Amygdala (tissue), 56 donors: Measurements from ENCODE around the gene DYTN.
"Not testable (repeated sequence)": the region's sequence is repeated elsewhere in the genome, so short reads cannot be mapped to it uniquely, and the experiment has no call there.

Experiments used
- DNase-seq, 56 donors: peaks; one replicate each; lab custom pipeline; 2025; lab: John Stamatoyannopoulos, UW

Gene DYTN, protein sequence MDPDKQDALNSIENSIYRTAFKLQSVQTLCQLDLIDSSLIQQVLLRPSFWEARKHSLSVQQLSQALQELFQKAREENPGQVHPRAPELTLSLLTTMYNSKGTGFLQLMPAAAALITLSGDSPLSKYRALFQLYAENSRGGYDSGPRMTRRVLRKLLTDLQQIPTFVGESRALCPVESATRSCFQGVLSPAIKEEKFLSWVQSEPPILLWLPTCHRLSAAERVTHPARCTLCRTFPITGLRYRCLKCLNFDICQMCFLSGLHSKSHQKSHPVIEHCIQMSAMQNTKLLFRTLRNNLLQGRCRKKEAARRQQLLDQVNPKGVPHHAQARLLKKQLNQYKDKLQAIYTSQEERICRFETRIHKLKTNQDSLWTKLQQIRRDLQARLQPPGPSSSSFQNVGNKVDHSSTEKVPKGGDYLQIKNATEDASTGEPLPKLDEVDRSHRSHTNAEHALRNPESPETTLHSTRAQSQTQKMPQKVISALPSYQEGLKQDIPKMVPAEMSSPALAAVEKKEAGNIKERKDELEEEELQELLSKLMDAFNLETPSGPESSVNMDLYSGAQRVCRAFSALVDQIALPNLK

DNA sequence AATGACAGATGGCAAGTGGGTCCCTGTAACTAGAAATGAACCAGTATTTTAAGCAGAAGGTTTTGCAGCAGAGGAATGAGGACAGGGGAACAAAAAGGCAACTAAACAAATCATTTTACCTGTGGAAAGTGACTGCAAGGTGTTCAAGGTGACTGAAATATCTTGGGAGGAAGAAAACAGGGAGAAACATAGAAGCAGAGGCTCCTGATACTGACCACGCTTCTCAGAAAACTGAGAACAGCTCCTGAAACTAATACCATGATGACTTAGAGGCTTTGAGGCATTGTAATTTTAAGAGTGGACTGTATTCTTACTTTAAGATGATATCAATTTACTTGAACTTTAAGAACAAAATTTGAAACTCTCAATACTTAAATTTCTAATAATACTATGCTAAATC lies at the start of gene DYTN:
DYTN (minus strand) TSS at position 101 of the 400 bp plus-strand sequence. CDS start 117 bp downstream, outside the sequence.
- DNase-seq: no peak

DNA sequence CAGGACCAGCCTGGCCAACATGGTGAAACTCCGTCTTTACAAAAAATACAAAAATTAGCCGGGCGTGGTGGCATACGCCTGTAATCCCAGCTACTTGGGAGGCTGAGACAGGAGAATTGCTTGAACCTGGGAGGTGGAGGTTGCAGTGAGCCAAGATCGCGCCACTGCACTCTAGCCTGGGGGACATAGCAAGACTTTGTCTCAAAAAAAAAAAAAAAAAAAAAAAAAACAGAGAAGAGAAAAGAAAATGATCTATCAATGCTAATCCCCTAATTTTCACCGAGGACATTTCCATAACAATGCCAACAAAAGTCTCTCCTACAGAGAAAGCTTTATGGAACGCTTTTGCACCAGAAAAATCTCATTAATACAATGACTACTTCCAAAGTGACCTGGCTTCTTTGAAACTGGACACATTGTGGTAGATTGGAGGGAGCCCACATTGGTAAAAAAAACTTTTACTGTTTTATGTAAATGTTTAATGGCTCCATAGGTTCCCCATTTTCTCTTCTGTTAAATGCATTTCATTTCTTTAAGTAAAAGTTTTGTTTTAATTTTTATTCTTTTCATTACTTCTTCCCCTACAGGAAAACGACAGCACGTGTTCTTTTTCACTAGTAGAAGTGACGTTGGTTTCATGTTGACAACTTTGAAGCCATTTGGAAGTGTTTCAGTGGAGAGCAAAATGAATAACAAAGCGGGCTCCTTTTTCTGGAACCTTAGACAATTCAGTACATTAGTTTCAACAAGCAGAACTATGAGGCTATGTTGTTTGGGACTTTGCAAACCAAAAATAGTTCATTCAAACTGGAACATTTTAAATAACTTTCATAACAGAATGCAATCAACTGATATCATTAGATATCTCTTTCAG lies 48.1 kb upstream of the DYTN start:
- DNase-seq: no peak

DNA sequence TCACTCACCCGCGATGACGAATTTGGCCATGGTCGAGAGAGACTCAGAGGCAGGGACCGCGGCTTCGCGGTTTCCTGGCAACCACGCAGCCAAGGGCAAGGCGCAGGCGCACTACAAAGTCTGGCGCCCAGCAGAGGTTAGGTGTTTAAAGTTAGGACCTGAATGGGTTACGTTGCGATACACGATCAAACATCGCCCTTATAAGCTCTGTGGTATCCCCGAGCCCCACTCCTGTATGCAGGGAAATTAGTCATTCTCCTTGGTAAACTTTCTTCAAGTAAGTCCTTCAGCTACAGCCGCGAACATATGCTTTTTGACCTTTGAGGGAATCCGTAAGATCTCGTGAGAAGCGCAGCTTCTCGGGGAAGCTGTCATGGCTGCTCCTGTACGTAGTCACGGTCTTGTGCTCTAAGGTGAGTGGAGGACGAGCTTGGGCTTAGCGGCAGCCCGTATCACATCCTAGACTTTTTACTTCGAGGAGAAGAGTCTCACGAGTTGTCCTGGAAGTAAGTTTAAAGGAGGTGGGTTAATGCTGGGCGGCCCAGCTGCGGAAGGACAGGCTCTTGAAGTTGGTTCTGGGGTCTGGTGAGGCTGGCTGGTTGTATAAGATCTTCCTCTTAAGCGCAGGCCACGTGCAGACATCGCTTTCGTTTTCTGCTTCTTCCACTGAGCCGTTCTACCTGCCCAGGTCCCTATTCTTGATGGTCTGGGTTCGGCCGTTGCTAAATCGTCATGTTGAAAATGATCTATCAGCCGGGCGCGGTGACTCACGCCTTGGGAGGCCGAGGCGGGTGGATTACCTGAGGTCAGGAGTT lies 47.3 kb upstream of the DYTN start, which contains the start of the genes FASTKD2 and MDH1B:
FASTKD2 (plus strand) TSS at position 365 of the 815 bp plus-strand sequence. CDS start 1,088 bp downstream, outside the sequence.
MDH1B (minus strand) TSS at position 87 of the 815 bp plus-strand sequence; CDS start at position 30, 57 bp downstream.
- DNase-seq: peak; percentile 37 to 95 (median 79)

DNA sequence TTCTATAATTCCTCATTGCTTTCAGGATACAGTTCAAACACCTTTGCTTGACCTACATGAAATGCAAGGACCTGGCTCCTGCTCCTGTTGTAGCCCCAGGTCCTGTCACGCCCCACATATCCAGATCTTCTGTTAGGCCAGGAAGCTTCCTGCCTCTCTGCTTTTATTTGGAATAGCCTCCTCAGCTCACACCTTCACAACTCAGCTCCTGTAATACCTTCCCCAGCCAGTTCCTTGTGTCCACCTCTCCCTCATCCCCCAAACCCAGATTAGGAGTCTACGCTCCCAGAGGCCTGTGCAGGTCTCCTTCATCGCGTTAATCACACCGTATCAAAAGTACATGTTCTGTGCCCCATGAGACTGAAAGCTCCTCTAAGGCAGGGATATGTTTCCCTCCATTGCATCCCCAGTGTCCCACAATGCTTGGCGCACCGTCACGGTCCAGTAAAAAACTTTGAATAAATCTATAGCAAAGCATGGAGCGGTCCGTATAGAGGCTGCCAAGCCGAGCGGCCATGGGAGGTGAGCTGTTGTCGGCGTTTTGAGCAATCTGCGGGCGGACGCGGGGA lies 46.6 kb upstream of the DYTN start:
- DNase-seq: peak in 1 of 56 donors; percentile 28

DNA sequence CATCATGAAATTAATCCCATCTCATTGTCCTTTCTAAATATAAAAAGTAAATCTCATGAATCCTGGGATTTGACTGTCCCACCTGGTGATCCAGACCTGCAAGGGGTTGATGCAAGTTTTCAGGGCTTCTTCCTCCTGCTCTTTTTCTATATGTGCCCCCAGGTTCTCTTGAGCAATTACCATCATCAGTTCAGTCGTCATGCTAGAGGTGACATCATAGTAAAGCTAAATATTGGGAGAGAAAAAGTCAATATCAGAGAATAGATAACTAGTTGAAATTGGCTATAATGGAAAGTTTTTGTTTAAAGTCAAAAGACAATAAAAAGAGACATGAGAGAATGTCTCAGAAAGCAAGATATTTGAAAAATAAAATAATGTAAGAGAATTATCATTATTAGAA lies 38.6 kb upstream of the DYTN start:
- no peak for DNase-seq

DNA sequence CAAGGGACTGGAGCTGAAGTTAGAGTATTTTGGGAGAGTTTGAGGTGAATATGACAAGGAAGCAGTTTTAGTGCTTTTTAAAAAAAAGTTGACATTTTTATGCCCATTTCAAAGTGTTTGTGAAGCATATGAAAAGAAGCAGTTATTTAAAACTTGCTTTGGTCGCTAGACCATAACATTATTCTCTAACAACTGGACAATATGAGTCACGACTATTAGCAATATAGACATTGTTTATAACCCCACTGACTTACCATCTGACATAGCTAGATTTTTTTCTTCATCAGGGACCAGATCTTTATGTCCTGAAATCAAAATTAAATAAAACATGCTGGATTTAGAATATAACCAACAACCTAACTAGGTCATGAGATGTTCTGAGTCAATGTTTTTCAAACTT lies 22.6 kb upstream of the DYTN start:
- DNase-seq: no peak

DNA sequence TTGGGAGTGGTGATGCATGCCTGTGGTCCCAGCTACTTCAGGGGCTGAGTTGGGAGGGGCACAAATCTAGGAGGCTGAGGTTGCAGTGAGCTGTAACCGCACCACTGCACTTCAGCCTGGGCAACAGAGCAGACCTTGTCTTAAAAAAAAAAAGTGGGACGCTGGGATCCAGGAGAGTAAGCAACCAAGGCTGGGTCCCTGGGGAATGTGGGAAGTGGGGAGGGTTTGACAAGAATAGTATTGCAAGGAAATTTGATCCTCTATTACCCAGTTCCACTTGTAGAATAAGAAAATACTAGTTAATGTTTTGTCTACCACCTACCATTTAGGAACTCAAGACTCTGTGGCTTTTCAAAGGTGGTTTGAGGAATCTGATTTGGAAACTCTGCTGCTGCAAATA lies 21.1 kb upstream of the DYTN start:
- DNase-seq: no peak

DNA sequence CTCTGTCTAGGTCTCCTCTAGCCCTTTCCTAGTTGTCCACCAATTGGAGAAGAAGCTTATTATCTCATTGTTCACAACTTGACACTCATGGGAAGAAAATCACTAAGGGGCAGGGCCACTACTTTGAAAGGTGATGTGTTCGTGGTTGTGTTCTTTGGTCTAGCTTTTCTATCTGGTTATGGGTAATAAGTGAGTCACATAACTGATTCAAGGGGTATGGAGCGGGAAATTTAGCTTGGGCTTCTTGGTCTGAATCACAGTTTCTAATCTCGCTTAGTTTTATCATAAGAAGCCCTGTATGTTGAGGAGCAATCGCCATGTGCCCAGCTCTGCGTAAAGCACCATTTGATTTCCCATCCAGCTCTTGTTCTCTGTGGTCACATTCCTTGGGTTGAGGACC lies 18.7 kb upstream of the DYTN start:
- DNase-seq: no peak

DNA sequence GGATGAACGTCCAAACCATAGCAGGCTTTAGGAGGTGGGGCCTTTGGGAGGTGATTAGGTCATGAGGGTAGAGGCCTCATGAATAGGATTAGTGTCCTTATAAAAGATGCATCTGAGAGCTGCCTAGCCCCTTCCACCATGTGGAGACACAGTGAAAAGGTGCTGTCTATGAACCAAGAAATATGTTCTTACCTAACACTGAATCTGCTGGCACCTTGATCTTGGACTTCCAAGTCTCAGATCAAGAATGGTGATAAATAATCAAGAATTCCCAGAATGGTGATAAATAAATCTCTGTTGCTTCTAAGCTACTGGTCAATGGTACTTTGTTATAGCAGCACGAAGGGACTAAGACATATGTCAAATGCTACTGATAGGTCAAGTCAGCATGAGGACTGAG lies 15.1 kb upstream of the DYTN start:
- no peak for DNase-seq

DNA sequence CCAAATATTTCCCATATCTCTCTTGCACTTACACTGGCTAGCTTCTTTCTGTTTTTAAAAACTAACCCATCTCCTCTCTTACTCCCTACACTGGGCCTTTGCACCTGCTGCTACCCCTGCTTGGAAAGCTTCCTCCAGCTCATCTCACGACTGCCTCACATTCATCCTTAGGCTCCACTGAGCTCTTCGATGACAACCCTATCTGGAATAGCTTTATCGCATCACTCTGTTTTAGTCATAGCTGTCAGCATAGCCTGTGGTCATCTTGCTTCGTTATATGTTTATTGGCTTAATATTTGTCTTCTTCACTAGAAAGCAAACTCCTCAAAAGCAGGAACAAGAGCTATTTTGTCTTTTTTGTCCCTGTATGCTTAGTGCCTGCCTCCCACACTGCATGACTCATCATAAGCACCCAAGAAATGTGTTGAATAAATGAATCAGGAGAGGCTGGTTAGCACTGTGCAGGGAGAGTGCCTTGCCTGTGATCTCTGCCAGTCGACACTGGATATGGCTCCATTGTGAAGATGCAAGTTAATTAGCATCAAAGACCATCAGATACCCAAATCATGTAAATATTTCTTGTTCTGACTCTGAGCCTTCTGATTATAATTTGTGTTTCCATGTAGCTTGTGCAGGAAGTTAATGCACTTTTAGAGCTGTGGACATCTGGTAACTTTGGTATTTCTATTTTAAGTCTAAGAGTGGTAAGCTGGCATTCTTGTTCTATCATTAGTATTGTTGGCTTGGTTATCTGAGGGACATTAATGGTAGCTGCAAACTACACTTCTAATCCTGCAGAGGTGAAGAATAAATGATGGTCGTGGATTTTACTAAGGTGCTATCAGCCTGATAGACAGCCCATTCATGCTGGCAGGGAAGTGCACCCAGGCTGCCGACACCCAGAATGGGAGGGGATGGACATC lies 10.3 kb upstream of the DYTN start:
- peak in 20 of 56 donors; percentile 1 to 57 (median 10) for DNase-seq

DNA sequence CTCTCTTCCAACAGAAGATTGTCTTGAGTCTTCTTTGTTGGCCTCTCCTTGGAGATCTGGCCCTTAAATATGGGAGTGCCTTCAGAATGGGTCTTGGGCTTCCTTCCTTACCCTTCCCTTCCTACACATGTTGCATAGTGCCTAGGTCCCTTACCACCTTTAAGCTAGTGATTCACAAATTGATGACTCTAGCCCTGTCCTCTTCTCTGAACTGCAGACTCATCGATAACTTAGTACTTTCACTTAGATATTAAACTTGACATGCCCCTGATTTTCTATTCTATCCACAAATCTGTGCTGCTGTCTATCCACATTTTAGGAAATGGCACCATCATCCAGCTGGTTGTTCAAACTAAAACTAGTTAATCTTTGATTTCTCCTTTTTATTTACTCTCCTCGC lies 9.1 kb upstream of the DYTN start:
- no peak for DNase-seq

DNA sequence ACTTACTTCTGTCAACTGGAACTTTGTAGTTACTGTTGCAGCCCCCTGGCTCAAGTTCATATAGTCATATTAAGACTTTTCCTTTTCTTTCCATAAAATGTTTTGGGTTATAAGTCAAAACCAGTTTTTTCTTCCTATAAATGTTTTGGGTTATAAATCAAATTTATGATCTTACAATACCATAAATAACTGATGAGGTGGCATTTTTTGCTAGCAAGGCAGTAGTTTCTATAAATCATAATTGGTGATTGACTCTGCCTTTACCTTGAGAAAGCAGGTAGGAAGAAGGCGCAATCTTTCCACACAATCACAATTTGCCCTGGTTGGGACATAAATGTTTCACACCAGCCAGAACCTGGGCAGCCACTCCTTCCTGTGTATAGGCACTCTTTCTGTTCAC lies 5.1 kb upstream of the DYTN start:
- no peak for DNase-seq

DNA sequence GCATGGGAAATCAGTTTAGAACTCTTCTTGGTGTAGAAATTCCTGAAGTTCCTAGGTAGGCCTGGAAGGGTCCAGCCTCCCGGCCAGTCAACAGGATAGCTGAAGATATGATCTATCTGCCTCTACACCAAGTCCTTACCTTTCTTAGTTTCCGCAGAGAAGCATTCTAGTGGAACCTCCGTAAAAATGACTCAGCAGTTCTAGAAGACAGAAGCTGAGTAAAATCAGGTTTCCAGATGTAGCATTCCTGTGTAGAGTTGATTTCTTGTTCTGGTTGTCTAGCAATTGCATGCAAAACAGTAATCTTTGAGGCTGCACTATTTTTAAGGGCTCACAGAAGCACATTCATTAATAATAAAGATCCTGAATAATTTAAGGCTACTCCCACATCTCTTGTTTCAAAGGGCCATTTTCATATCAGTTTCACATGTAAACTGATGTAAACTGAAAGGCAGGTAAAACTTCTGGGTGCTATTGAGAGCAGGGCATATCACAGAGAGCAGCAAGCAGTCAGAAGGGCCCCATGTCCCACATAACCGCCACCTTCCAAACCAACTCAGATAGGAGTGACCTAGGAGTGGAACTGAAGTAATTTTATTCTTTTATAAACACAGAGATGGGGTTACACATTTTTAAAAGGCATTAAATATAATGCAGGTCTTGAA lies 3.2 kb upstream of the DYTN start:
- DNase-seq: no peak

DNA sequence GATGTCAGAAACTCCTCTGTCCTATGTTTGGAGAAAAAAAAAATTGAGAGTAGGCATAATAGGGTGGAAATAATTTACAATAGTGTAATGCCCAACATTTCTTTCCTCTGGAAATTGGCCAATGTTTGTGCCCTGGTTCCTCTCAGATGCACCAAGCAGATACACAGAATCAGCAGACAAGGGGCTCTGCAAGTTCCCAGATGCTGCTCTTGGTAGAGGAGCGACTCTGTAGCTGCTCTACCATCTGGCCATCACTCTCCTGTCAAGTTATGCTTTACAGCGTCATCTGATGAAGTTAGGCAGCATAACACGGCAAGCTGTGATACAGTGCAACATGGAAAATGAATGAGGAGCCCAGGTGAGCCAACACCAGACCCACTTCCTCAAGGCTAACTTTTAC lies 1.6 kb downstream of the DYTN start:
- DNase-seq: no peak

DNA sequence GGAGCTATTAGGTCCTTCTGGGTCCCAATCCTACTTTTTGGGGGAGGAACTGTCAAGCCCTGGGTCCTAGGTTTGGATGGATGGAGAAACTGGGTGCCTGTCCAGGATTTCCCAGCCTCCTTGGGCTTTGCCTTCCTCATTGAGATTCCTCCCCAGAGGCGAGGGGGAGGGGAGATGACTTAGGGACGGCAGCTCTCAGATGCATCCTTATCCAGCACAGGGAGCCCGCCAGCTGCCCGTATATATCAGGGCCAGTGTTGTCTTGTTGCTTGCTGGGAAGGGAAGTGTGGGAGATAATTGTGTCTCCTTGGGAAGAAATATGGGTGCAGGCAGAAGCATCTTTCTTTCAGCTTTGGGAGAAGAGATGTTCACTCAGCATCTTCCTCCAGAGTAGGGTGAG lies 3.0 kb downstream of the DYTN start:
- not testable (repeated sequence) for DNase-seq

DNA sequence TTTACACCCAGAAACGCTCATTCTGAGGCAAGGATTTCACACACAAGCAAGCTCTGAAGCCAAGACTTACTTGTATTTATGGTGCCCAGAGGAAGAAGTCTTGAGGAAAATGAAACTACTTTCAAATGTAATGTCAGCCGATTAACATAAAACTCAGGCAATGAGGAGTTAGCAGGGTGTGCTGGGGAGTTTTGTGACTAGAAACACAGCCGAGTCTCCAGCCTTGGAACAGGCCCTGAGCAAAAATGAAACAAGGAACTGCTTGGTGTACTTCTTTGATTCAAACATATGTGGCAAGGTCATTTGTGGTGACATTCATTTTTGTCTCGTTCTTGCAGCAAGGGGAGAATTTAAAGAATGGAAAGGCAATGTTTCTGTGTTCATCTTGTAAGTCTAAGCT lies 4.5 kb downstream of the DYTN start:
- no peak for DNase-seq

DNA sequence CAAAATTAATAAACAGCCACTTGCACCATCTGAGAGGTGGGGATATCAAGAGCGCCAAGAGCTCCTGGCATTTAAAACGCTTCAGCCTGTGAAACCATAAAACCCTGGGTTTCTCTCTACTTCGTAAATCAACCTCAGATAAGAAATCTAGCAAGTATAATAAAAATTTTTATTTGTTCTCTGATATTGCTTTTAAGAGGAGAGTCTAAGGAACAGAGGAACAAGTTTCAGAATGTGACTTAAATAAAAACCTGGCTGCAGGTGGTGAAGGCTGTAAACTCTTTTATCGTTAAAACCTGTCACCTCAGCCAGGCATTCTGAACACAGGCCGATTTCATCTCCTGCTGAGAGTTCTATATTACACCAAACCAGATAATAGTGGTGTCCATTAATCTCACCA lies 9.9 kb downstream of the DYTN start:
- no peak for DNase-seq

DNA sequence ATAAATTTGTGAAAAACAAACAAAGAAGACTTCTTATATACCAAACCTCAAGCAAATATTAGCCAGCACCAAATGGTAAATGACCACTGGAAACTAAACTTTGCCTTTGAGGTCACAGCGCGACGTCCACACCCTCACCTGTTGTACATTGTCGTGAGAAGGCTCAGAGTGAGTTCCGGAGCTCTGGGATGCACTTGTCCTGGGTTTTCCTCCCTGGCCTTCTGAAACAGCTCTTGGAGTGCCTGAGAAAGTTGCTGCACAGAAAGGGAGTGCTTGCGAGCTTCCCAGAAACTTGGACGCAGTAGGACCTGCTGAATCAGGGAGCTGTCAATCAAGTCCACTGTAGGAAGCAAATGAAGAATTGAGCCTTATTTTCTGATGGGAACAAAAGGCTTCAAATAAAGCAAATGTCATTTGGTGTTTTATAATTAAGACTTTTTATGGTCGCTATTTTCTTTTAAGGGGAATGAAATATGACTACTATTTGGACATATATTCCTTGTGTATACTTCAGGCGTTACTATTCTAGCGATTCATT lies 11.0 kb downstream of the DYTN start:
- no peak for DNase-seq
